Left forelimb (tissue), 1 donor: ENCODE data around the gene SLC2A13.
A peak's percentile ranks its signal among the peaks of the same experiment; 100 is the strongest.

ENCODE experiments used
- DNase-seq: peaks from one replicate; pipeline ENCODE4 v3.0.0-alpha.2; 2018; ENCODE audit warnings: low spot score

SLC2A13 gene

DNA sequence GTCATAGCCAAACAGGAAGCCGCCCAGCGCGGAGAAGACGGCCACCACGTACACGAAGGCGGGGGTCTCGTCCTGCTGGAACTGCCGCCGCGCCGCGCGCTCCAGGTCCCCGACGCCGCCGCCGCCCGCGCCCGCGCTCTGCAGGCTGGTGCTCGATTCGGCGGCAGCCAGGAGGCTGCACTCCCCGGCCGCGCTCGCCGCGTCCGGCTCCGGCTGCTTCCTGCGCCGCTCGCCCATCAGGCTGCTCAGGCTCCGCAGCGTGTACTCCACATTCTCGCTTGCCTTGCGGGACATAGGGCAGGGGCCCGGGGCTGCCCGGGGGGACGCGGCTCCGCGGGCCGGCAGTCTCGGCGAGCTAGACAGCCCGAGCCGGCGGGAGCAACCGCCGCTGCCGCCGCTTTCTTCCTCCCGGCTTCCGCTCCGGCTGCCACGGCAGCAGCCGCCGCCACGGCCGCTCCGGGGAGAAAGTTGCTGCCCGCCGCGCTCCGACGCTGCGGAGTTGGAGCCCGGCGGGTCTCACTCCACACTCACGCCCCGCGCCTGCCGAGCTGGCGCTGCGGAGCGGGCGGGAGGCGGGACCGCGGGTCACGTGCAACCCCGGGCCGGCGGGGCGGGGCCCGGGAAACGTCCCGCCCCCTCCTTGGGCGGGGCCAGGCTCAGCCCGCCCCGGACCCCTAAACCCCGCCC is at the start of gene SLC2A13:
Gene SLC2A13 (minus strand): TSS at position 567 of the 687 bp plus-strand sequence. CDS start 273 bp downstream, at position 294.
- peak; percentile 84 for DNase-seq

DNA sequence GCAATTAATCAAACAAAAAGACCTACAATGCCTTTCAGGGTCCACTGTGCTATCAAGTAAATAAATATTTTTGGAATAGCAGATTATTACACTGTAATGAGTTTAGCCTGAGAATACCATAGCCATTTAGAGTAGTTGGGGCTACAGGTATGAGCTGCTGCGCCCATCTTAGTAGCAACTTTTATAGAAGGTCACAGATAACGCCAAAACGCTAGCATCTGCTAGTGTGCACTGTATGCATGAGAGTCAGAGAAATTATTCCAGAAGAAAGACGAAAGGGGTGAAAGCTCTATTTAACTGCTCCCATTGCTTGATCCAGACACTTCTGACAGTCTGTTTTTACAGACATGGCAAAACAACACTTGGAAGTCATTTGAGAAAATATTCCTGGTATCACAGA is 48.5 kb upstream of the SLC2A13 start:
- DNase-seq, result no peak

DNA sequence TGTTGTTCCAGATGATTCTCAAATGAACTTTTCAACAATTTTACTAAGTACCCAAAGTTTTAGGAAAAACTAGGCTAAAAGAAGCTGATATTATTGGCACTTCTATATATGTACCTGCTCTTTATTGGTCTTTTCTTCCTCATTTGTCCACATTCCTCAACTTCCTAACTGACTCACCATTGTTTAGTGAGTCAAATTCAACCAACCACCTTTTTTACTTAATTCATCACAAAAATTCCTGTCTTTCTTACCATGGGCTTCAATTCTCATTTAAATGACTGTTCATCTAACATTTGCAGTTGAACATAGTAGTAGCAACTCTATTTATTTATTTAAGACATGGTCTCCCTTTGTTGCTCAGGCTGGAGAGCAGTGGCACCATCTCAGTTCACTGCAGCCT is 47.6 kb upstream of the SLC2A13 start:
- no peak for DNase-seq

DNA sequence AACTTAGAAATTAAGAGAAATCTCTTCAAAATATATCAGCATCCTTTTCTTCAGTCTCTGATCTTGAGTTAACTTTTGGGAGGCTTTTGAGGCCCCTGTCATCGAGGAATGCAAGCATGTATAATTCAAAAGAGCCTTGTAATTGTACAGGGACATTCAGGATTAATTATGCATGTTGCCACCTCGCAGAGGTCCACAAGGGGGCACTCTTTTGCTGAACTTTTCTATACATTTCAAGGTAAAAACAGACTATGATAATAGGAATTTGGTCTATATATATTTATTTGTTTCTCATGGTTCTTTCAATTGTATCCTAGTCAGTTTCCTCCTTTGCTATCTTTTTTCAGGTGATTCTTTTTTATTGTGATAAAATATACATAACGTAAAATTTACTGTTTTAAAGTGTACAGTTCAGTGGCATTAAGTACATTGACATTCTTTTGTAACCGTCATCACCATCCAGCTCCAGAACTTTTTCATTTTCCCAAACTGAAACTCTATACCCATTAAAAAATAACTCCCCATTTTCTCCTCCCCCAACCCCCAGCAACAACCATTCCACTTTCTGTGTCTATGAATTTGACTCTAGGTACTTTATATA is 47.0 kb upstream of the SLC2A13 start:
- no peak for DNase-seq

DNA sequence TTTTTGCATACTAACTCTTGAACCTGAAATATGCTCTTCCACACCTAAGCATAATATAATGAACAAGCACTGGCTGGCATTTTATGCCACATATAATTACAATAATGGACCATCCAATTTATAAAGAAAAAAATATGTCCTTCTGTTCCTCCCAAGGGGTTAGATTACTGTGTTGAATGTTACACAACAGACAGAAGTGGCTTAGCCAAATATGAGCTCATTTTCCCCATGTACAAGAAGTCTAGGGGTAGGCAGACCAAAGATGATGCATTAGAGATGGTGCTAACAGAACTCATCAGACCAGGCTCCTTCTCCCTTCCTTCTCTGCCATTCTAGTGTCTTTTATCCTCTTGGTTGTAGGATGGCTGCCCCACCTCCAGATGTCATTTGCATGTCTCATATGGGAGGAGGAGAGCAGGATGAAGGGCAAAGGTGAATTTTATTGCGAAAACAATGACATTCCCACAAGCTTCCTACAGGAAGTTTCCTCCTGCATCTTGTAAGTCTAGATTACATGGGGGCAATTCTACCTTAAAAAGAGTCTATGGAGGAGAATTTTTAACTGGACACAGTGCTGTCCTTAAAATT is 43.9 kb upstream of the SLC2A13 start:
- no peak for DNase-seq

DNA sequence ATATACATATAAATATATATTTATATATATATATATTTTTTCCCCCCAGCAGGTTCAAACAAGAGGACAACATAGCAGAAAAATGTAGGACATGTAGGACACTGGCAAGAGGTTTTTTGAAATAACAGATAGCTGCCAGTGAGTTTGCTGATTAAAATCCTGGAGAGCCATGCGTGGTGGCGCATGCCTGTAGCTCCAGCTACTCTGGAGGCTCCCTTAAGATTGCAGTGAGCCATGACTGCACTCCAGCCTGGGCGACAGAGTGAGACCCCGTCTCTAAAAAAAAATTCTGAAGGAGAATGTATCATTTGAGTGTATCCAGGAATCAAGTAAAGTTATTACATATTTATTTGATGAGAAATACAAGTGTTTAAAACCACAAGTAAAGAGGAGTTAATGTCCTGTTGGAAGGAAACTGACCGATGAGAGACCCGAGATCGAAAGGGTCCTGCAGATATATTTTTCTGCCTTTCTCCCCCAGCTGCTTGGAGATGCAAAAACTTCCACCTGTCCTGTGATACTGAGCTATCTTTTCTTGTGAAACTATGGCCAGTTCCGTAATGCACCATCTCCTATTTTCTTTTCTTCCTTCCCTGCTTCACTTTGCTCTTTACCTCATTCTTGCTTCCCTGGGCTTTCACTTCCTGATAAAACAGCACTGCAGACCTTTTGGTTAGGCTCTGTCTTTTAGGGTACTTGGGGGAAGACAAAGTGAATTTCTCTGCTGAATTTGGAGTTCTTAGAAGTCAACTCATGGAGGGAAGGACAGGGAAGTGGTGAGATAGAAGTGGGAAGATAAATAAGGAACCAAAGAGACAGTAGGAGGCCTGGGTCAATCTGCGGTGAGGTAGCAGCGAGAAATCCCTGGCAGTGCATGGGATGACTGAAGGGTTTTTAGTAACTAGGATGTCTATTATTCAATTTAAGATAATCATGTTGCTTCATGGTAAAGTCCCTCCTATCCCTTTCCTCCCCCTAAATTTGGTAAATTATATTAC is 41.2 kb upstream of the SLC2A13 start:
- DNase-seq, result no peak

DNA sequence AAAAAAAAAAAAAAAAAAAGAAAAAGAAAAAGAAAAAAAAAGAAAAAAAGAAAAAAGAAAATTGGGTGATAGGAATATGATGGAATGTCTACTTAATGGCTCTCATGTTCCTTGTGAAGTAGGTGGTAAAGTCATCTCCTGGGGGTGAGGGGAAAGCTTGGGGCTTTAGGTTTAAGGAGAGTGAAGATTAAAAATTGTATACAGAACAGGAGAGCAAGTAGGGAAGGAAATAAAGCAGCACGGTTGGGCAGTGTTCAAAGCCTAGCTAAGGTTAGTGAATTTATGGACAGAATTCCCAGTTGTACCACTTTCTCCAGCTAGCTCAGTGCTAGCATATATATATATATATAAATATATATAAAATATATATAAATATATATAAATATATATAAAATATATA is 40.0 kb upstream of the SLC2A13 start:
- DNase-seq, result no peak

DNA sequence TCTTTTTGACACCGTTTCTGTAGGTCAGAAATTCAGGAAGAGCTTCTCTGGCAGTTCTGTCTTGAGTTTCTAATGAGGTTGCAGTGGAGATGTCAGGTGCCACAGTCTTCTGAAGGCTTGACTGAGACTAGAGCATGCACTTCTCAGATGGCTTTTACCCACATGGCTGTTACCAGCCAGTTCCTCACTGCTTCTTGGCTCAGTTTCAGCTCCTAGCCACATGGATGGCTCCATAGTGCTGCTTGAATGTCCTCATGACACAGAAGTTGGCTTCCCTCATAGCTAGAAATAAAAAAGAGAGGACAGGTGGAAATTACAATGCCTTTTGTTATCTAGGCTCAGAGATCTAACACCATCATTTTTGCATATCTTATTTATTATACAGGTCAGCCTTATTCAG is 38.1 kb upstream of the SLC2A13 start:
- no peak for DNase-seq

DNA sequence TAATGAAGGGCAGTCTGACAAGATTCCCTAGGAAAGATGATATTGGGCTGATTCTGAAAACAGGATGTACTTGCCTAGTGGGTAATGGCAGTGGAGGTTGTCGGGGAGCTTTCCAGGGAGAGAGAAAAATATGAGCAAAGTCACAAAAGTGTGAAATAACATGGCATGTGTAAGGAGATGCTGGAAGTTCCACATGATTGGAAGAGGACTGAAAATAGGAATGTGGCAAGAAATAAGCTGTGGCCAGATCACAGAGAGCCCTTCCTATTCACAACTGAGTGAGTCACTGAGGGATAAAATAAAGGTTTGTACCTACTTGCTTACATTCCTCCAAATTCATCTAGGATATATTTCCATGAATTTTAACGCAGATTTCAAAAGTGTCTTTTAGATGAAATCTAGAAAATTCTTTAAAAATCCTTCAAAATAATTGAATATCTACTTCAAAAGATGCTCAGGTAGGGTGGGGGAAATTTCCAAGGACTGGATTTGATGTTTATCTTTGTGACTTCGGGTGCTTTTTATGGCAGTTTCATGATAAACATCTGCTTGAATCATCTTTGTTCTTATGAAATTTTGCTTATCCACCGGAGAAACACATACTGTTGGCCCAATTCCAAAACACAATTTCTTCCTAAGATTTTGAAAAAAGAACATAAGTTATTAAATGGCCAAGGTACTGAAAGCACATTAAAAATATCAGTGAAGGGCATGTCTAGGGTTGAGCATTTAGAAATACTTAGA is 36.3 kb upstream of the SLC2A13 start:
- DNase-seq, result no peak

DNA sequence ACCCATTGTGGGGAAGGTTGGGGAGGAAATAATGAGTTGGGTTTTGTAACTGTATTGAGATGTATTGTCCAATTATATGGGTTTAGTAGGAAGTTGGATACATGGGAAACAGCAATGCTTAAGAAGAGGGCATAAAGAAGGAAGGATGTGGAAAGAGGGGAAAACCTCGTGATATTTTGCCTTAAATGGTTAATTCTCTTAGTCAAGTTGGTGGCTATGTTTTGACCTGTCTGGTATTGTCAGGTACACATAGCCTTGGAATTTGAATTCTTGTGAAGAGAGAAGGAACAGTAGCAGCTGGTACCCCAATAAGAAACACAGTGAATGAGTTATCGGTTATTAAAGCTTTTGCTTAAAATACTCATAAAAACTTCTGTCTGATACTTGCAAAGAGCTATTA is 32.6 kb upstream of the SLC2A13 start:
- DNase-seq, result no peak

DNA sequence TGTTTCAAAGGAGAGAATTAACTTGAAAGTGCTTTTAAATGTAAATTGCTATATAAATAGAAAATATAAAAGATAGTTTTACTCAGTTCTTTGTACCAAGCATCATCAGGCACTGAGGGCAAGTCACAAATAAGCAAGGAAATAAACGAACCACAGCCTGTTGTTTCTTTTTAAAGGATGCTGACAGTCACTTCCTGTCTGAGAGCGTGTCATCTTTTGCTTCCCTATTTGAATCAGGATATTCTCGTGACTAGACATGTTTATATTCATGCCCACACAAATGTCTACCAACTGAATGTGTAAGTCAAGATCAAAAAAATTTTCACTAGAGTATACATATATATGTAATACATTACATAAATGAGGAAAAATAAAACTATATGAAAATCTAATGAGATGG is 31.4 kb upstream of the SLC2A13 start:
- DNase-seq, result no peak

DNA sequence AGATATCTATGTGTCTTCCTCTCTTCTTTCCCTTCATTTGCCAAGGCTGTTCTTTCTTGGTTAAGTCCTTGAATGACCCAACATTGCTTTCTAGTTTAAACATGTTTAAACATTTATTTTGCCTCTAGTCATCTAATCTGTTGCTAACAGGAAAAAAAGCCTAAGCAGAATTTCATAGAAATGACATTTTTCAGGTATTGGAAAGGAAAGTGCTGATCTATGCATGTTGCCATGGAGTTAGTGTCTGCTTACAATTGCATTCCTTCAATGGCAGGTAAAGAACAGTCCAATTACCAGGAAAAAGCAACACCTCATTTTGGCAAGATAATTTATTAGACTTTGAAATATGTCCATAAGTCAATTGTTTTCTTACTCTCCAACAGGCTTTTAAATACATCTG is 21.5 kb upstream of the SLC2A13 start:
- no peak for DNase-seq

DNA sequence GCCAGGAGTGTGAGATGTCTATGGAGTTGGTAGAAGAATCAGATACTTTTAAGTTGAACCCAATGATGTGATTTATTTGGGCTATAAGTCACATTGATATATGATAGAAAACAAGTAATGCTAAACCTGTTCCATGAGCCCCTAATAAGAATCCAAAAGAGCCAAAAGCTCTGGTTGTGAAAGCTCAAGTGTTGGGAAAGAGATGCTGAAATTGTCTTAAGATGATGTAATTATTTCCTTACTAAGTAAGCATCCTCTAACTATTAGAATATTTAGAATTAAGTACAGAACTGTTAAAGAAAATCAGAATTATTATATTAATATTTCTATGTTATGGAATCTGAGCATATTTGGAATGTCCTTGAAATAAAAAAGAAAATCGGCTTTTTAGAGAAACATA is 17.6 kb upstream of the SLC2A13 start:
- DNase-seq, result no peak

DNA sequence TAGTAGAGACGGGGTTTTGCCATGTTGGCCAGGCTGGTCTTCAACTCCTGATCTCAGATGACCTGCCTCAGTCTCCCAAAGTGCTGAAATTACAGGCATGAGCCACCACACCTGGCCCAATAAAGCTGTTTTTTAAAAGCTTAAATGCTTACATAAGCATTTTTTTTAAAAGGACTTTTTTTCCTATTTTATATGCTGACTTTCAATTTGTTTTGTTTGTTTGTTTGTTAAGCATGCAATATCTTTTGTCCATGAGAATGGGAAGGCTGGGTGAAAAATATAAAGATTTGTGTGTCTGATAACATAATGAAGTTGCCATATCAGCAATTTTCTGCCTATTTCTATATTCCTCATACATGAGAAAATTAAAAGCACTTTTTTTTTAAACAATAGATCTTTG is 17.0 kb upstream of the SLC2A13 start:
- DNase-seq, result no peak

DNA sequence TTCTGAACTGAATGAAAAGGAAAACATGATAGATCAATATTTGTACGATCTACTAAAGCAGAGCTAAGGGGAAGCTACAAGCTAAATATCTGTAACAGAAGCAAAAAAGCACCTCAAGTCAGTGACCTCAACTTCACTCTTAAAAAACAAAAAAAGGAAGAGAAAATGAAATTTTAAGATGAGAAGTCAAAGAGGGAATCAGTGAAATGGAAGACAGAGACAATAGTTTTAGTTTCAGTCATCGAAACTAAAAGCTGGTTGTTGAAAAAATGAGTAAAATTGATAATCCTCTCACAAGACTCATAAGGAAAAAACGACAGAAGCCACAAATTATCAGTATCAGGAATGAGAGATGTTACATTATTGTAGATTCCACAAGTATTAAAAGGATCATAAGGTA is 11.9 kb upstream of the SLC2A13 start:
- no peak for DNase-seq

DNA sequence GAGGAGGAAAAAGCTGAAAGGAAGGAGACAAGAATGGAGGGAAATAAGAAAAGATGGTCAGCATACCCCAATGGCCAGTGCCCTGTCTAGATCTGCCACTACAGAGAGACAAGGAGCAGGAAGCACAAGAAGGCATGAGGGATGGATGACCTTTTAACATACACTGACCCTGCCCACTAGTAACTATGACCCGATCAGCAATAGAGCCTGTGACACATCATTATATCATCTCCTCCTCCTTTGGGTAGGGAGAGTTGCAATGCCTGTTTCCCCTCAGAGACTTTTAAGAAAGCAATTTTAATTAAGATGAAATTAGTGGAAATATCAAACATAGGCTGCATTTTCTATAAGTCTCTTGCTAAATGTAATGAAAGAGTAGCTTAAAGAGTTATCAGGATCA is 4.7 kb upstream of the SLC2A13 start:
- no peak for DNase-seq

DNA sequence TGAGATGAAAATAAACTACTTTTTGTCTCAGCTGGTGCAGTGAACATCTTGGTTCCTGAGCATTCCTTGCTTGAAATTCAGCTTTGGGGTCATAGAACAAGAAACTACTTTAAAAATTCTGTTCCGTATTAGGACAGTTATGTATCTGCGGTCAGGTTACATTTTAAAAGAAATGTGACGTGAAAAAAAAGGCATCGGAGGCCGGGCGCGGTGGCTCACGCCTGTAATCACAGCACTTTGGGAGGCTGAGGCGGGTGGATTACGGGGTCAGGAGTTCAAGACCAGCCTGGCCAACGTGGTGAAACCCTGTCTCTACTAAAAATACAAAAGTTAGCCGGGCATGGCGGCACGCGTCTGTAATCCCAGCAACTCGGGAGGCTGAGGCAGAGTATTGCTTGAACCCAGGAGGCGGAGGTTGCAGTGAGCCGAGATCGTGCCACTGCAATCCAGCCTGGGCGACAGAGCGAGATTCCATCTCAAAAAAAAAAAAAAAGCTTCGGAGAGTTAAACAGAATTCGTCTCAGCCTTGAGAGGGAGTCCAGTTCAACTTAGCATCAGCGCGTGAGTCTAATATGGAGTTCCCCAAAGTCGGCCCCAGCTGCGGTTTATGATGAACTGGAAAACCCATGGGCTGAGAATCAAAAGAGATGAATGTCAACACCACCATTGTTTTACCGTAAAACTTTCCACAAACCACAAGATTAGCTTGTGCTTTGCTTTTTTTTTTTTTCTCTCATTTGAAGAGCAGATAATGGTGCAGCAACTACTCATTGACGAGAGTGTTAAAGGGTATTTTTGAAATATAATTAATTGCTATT is 2.1 kb upstream of the SLC2A13 start:
- no peak for DNase-seq

DNA sequence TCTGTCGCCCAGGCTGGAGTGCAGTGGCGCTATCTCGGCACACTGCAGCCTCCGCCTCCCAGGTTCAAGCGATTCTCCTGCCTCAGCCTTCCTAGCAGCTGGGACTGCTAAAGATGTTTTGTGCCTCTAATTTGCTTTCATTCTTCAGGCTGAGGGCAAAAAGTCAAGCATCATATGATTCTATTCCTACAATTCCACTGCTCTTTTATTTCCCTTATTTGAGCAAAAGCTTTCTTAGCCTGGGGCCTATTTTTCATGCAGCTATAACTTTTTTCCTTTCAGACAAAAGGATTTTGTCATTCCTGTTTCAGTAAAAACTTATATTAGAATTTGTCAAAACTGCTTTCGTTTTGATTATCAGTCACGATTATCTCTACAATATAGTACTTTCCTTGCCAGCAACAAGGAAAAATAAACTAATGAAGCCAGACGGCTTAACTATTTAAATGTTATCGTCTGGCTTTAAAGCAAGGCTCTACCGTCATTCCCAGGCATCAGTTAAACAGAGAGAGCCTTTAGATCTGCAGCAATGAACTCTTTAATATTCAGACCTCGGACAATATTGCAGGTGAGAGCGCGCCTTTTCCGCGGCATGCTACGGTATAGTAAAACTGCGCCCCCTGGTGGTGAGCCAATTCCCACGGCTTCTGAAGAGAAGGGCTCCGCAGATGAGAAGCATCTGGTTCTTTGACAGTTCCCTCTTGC is 1.4 kb upstream of the SLC2A13 start:
- DNase-seq, result peak; percentile 85

DNA sequence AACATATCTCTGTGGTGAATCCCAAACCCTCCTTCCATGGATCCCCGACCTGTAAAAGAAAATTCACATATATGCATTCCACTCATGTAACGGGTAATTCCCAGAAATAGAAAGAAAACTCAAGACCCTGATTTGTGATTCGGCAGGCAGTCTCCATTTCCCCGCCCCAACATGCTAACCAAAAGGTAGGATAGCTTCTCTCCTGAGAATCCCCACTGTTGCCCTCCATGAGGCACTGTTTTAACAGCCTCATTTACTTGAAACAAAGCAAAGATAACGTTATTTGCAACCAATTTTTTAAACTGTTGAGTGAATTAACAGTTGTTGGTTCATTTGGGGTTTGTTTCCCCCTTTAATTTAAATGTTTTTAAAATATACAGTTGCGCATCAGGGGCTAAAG is 774 bp upstream of the SLC2A13 start:
- DNase-seq, result no peak

DNA sequence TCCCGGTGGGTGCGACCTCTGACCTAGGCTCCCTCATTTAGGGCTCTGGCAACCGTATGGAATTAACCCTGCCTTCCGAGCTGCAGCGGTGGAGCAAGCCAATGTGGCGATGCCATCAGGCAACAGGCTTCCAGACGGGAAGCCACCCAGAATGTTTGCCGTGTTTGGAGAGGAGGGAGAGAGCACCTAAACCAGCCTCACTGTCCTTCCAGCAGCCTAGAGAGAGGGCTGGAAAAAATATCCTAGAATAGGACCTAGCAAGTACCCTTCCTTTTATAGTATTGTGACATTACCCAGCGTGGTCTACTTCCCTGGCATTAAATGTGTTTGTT is 287 bp upstream of the SLC2A13 start:
- DNase-seq, result no peak

DNA sequence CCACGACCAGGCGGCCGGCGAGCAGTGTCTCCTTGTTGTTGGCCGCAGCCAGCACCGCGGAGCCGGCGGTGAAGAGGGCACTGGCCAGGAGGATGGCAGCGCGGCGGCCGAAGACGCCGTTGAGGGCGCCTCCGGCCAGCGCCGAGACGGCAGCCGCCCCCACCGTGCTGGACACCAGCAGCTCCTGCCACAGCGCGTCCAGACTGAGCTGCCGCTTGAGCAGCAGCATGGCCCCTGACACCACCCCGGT is 691 bp downstream of the SLC2A13 start:
- DNase-seq, result peak; percentile 73
